ENCODE measurements around the gene ST6GALNAC6.
"Not testable (repeated sequence)": the region's sequence is repeated elsewhere in the genome, so short reads cannot be mapped to it uniquely, and the experiment has no call there.

The ST6GALNAC6 gene

DNA sequence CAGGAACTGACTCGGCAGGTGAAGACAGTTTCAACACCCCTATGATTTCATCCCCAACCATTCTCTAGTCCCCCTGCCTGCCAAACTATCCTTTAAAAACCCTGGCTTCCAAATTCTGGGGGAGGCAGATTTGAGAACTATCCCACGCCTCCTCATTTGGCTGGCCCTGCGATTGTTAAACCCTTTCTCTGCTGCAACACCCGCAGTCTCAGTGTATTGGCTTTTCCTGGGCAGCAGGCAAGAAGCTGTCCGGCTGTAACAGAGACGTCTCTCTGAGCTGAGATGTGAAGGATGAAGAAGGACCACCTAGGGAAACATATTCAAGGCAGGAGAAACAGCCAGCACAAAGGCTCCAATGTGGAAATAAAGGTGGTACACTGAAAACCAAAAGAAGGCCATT lies 6.6 kb downstream of the ST6GALNAC6 start:
- DNase-seq, result no peak

DNA sequence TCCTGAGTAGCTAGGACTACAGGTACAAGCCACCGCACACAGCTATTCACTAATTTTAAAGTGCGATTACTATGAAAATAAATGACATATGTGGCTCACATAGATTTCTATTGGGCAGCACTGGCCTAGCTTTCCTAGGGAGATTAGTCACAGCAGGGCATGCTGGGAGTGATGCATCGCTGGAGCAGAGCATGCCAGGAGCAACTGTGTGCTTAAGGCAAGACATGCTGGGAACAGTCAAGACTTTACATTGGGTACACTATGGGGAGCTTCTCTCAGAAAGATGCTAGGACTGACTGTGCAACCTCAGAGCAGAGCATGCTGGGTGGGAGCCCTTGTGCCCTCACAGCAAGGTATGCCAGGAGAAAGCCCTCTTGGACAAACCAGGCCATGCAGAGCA lies 9.3 kb downstream of the ST6GALNAC6 start:
- DNase-seq, result no peak

DNA sequence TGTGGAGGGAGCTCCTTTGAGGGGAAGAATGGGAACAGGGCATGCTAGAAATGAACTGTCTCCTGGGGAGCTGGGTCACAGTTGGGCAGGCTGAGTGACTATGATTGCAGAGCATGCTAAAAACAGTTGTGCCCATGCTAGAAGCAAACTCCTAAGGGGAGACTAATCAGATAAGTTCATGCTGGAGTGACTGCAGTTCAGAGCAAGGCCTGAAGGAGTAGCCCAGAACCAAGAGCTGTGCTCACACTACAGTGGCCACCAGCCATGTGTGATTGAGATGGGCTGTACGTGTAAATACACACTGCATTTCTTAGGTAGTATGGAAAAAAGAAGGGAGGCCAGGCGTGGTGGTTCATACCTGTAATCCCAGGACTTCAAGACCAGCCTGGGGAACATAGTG lies 11.6 kb downstream of the ST6GALNAC6 start:
- no peak for DNase-seq

DNA sequence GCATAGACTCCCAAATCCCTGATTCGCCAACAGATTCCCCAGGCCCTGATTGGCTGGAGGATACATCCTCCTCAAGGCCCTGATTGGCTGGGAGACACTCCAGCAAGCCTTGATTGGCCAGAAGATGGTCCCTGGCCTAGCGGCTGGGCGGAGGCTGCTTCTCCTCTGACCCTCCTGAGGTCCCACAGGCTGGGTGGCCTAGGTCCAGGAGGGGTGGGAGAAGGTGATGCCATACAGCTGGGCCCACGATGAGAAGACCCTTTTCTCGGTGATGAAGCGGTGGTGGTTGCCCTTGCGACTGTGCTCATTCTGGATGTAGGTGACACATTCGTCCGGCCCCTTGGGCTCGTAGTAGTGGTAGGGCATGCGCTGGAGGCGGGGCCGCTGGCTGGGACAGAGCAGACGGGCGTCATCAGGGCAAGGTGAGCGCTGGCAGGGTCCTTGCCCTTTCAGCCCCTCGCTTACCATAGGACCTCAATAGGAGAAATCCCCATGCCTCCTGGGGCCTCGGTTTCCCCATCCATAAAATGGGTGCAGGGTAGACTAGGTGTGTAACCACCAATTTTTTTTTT lies 12.9 kb downstream of the ST6GALNAC6 start:
- DNase-seq, result no peak

DNA sequence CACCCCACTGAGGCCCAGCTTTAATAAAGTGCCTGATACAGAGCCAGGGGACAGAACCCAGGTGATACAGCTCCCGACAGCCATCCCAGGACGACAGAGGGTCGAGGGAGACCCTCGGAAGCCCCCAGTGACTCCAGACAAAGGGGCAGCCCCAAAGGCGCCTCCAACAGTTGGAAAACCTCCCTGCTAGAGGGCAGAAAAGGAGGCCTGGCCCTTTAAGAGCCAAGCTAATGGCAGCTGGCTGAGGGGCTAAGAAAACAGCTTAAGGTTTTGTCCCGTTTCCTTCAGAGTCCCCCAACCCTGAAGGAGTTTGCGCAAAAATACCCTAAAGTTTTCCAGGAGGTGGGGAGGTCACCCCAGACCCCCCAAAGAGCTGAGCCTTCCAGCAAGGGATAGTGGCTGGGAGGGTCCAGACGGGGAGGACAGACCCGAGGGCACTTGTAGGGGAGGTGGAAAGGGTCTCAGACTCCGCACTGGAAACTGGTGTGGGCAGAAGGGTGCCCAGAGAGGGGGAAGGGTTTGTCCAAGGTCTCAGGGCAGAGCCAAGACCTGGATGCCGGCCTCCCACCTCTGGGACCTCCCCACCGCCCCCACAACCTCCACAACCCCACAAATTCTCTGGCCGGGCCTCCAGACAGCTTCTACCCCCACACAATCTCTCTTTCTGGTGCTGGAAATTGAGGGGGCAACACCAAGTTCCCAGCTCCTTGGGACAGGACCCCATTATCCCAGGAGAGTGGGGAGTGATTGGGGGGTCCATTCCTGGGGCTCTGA lies 13.7 kb downstream of the ST6GALNAC6 start:
- DNase-seq, result no peak

DNA sequence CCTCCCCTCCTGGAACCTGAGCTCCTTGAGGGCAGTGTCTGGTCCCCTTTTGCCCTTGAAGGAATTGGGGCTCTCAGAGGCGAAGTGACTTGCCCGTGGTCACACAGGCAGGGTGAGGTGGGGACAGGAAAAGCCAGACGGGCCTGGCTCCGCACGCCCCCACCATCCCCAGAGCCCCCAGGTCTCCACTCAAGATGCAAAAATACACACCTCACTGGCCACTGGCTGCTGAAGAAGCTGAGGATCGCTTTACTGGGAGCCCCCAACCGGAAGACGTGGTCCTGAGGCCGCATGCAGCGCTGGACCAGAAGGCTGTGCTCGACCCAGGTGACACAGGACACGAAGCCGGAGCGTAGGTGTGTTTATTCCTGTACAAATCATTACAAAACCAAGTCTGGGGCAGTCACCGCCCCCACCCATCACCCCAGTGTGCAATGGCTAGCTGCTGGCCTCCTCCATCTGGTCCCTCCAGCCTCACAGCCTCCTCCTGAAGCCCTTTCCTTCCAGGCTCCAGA lies 14.4 kb downstream of the ST6GALNAC6 start:
- no peak for DNase-seq

DNA sequence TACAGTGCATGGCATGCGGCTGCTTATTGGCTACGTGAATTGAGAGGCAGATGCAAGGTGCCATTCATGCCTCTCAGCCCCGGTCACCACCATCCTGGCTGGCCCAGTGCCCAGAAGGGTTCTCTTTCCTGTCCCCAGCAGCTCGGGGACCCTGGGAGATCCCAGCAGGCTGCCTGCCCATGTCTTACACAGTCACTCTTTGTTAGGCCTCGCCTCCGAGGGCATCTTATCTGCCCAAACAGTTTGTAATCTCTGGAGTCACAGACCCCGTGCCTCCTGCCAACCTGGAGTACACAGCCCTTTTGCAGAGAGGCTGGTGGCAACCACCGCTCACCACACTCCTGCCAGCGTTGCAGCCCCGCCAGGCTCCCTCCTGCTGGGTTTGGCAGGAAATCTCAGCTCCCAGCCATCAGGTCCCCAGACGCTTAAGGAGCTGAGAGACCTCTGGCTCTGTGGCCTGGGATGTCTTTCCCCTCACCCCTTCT lies 14.9 kb downstream of the ST6GALNAC6 start:
- DNase-seq, result peak in 2 of 3 experiments; percentile 55 to 58

DNA sequence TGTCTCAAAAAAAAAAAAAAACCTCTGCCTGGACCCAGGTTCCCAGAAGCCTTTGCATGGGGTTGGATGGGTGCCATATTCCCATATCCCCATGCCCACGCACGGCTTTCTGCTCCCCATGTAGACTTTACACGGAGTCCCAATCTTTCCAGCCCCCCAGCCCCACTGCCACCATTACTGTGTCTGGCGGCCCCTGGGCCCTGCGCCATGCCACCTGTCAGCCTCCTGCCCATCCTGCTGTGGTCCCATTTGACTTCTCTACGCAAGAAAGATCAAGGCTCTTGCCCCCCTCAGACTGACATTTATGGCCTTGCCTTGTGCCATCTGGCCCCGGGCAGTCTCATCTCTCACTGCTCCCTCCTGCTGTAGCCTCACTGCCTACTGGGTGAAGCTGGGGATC lies 15.4 kb downstream of the ST6GALNAC6 start:
- DNase-seq, result no peak

DNA sequence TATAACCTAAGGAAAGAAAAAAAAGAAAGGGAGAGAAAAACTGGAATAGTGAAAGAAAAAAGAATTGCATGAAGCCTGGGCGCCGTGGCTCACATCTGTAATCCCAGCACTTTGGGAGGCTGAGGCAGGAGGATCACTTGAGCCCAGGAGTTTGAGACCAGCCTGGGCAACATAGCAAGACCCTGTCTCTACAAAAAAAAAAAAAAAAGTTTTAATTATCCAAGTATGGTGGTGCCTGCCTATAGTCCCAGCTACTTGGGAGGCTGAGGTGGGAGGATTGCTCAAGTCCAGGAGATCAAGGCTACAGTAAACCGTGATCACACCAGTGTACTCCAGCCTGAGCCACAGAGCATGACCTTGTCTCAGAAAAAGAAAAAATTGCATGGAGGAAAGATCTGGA lies 17.7 kb downstream of the ST6GALNAC6 start:
- DNase-seq, result not testable (repeated sequence)

DNA sequence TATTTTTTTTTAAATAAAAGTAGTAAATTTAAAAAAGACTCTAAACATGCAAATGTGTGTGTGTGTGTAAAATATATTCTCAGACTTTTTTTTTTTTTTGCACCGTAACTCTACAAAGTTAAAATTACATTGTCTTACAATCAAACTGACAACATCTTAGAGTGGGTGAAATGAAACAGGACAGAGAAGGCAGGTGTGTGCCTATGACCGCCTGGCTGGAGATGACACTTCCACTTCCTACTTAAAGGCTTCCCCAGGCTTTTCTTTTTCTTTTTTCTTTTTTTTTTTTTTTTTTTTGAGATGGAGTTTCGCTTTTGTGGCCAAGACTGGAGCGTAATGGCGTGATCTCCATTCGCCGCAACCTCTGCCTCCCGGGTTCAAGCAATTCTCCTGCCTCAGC lies 19.3 kb downstream of the ST6GALNAC6 start:
- no peak for DNase-seq

DNA sequence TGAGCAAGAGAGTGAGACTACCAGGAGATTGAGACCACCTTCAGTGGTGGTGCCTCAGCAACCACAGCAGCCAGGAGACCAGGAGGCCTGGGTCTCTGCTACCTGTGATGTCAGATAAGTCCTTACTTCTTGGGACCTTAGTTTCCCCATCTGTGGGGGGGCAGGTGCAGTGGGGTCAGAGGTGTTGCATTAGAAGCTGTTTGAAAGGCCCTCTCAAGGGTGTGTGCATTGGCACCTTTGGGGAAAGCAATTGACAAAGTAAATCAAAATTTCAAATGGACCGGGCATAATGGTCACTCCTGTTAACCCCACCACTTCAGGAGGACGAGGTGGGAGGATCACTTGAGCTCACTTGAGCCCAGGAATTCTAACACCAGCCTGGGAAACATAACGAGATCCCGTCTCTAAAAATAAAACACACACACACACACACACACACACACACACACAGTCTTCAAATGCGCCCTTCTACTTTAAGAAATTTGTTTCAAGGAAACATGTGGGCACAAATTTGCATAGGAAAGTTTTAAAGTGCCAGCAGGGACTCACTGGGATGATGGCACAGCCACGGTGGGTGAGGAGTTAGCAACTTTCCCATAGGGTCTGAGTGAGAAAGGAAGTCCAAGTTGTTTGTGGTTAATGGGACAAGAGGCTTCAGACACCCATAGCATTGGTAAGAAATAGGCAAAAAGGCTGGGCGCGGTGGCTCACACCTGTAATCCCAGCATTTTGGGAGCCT lies 20.6 kb downstream of the ST6GALNAC6 start:
- DNase-seq, result no peak

DNA sequence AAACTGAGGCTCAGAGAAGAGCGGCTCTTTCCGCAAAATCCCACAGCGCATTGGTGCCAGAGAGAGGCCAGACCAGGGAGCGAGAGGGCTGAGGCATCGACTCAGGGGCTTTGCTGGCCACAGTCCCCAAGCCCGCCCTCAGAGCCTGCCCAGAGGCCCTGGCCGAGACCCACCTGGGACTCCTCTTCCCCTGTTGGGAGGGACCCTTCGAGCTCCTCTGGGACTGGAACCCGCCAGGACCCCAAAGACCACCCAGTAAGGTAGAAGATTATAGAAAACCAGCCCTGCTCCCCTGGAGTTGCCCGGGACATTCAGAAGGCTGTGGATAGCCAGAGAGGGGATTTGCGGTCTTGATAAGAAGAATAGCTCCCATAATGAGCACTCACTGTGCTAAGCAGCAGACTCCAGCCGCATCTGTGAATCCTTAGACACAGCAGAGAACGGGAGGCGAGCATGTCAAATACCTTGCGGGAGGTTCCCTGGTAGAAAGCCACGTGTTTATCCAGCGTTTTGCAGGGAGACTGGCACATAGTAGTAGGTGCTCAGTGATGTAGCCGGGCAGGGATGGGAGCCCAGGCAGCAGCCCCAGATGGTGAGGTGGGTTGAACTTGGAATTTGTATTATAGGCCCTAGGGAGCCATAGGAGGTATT lies 21.3 kb downstream of the ST6GALNAC6 start:
- DNase-seq, result peak in 2 of 3 experiments; percentile 30 to 60

DNA sequence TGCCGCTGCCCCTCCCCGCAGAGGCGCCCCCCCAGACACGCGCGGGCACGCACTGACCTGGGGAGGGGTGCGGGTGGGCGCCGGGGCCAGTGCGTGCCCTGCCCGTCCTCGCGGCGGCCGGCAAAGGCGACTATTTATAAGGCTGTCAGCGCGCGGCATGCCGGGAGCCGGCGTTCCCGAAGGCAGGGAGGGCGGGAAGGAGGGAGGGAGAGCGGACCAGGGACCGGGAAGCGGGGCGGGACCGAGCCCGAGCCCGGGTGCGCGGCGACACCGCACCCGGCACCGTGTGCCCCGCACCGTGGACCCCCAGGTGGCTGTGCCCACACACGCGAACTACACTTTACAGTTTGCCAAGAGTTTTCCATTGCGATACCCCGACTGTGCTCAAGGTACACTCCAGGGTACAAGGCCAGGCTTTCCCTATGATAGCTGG lies 21.8 kb downstream of the ST6GALNAC6 start, which contains the start of gene AK1:
AK1 (minus strand) TSS at position 110 of the 433 bp plus-strand sequence. CDS start 3,058 bp downstream, outside the sequence.
- peak; percentile 43 to 75 (median 70) for DNase-seq

DNA sequence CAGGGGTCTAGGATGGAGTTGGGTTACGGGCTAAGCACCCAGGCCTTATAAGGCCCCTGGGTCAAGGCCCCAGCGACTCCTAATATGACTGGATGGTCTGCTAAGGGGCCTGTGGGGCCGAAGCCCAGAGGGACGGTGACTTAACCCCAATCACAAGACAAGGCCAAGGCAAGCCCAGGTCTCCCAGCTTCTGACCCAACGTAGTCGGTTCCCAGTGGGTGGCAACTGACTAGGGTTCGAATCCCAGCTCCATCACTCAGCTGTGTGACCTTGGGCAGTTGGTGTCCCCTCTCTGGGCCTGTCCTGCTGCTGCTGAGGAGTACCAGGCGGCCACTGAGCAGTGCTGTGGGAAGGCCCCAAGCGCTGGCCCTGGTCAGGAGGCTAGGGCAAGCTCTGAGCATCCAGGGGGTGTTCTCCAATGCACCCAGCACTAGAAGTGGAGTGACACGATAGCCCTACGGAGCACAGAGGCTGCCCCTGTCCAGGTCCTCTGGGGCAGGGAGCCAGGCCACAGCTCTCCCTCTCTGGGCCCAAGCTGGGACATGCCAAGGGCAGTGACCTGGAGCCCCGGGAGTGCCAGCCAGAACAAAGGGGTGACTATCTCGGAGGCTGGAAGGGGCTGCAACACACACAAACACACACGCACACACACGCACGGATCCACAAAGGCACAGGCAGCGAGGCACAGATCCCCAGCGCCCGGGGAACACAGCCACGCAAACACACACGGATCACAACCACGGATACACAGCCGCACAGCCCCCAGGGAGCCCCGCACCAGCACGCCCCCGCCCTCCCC lies 22.4 kb downstream of the ST6GALNAC6 start:
- DNase-seq, result peak in 1 of 3 experiments; percentile 69

DNA sequence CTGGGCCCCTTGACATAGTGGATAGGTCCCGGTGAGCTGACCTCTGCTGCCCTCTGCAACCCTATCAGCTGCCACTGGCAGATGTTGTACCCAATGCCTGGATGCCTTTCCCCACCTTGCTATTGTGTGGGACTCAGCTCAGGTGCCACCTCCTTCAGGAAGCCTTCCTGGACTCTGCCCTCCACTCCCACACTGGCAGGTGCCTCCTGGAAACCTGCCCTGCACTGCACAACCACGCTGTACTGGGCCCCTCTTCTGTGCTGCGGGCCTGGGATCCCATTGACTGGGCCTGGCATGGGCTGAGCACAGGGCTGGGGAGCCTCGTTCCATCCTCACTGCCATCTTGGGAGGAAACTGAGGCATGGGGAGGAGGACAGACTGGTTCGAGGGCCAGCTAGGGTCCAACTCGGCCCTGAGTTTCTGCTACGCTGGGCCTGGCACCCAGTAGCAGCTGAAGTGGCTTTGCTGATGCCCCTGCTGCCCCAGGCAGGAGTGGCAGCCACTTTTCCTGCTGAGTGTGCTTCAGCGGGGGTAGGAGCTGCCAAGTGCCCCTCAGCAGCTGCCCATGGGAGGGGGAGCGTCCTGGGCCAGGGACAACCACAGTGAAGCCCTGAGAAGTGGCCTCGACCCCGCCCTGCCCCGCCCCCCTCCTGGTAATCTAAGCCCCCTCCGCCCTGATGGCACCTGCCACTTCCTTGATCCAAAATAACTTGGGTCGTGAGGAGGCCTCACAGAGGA lies 23.2 kb downstream of the ST6GALNAC6 start:
- no peak for DNase-seq

DNA sequence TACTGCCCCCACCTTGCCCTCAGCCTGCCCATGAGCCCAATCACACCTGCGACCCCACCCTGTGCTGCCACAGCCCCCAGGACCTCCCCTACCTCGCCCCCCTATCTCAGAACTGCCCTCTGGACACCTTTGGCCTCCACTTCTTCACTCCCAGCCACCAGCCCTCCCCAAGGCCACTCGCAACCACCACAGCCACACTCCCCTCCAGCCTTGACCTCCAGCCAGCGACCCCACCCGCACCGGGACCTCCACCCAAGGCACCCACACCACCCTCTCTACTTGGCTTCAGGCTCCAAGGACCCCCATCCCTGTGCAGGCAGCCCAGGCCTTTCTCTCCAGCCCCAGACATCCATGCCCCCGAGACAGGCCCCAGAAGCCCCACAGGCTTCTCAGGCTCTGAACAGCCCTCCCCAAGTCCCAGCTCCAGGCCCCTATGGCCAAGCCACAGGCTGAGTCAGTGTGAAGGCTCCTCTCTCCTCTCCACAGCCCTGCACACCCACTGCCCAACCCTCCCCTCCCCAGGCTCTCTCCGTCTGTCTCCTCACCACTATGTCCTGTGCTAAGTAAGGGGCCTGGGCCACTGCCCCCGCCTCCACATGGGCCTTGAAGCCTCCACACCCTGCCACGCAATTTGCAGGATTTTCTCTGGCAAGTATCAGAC lies 24.0 kb downstream of the ST6GALNAC6 start:
- no peak for DNase-seq

DNA sequence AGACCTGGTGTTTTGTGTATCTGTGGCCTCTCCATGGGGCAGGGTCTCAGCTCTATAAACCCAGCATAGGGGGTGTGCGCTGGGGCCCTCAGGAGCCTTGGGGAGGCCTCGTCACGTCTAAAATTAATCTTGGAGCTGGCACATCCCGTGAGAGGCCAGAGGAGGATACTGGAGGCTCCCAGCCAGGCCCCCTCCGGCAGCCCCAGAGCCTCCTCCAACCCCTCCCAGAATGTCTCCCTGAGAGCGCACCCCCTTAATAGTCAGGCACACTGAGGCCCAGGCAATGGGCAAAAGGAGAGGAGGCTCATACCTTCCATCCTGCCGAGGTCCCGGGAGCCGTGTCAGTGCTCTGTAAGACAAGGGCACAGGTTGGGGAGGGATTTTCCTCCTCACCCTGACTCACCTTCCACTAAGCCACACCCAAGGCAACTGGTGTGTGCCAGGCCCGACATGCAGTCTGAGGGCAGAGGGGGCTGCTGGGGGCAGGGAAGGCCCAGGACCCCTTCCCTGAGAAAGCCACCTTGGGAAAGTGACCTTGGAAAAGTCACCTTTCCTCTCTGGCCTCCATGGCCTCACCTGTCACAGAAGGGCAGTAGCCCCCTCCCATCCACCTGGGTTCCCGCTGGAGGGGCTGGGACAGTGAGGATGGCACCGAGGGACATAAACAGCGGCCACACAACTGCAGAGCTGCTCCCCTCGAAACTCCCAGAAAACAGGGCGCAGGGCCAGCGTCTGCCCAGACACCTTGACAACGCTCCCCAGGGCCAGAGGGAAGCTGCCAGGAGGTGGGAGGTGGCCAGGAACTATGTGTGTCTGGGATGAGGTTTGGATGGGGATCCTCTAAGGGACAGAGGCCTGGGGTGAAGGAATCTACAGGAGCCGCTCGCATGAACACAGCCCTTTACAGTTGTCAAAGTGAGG lies 24.8 kb downstream of the ST6GALNAC6 start:
- no peak for DNase-seq

DNA sequence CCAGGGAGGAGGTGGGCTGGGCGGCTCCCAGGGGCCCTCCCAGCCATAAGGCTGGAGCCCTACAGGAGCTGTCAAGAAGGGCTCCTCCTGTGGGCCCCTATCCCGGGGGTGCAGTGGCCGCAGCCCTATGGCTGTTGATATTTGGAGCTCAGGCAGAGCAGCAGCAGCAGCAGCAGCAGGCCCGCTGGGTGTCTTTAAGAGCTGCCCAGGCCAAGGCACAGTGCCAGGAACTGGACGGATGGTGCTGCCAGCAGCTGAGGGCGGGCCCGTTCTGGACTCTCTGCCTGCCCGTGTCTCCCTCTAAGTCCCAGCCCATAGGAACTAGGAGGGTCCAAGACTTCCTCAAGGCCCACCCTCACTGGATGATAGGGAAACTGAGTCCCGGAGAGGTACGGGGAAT lies 25.5 kb downstream of the ST6GALNAC6 start:
- no peak for DNase-seq

DNA sequence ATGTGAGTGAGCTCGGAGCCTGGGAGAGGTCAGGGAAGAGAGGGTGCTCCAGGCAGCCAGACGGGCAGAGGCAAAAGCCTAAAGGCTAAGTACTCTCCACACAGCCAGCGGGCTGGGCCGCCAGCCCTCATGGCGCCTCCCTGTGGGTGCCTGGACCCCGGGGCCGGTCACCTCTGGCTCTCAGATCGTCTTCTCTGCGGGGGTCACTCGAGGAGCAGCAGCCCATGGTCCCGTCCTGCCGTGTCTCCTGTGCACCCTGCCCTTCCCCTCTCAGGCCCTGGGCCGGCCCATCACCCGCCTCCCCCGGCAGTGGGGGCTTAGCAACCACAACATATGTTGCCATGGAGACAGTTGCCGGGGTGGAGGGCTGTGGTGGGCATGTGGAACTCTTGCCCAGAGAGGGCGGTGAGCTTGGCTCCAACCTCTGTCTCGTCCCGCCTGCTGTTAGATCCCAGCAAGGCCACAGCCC lies 26.1 kb downstream of the ST6GALNAC6 start:
- DNase-seq, result peak in 1 of 3 experiments; percentile 17

Measured in NCI-H1417 (cell line).